Thyroid gland (tissue), 4 donors: ENCODE data around the gene NCK1.

Experiments used
- POLR2A ChIP-seq, 2 donors: fragments of 450-650 bp; IDR thresholded peaks; one replicate each; pipeline ENCODE4 v1.6.1; 2017; ENCODE audit warnings: antibody characterized with exemption in 2 of 2, mild to moderate bottlenecking in 2 of 2, moderate library complexity in 1 of 2
- TF ChIP-seq, protein P1 (sequence below), 6 experiments: fragments of 200-600 bp in 3 of 6; fragments of 450-650 bp in 3 of 6; sonication (generic) in 3 of 6; IDR thresholded peaks; one replicate each; pipeline ENCODE4 v1.5.1; 2016 to 2019; ENCODE audit warnings: antibody characterized with exemption in 6 of 6, mild to moderate bottlenecking in 2 of 6, inconsistent platforms in 1 of 6, moderate library complexity in 1 of 6

DNA sequence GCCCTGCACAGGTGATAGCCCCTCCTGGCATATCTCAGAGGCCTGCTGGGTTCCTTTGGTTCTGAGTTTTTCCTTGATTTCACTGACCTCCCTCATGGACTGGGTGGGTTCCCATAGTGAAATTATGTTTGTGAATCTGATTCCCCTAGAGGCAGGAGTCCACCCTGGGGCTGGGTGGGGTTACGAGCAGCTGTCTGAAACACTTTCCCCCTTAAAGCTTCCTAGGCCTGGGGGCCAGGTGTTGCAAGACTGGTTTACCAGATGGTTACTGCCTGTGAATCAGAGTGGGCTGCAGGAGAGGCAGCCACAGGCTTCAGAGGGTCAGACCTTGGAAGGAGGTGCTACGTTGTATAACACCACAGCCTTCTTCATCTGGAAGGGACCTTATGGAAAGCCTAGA, 130.1 kb downstream of the NCK1 start:
- TF ChIP-seq, protein P1, sequence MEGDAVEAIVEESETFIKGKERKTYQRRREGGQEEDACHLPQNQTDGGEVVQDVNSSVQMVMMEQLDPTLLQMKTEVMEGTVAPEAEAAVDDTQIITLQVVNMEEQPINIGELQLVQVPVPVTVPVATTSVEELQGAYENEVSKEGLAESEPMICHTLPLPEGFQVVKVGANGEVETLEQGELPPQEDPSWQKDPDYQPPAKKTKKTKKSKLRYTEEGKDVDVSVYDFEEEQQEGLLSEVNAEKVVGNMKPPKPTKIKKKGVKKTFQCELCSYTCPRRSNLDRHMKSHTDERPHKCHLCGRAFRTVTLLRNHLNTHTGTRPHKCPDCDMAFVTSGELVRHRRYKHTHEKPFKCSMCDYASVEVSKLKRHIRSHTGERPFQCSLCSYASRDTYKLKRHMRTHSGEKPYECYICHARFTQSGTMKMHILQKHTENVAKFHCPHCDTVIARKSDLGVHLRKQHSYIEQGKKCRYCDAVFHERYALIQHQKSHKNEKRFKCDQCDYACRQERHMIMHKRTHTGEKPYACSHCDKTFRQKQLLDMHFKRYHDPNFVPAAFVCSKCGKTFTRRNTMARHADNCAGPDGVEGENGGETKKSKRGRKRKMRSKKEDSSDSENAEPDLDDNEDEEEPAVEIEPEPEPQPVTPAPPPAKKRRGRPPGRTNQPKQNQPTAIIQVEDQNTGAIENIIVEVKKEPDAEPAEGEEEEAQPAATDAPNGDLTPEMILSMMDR (IDR thresholded peaks at IDR 0.05), result no peak
- no peak for TF ChIP-seq POLR2A (IDR thresholded peaks at IDR 0.05)
